H1 (cell line): ENCODE results near the gene OLFML2B. TPM values are rescaled to one million over a fixed set of nuclear protein-coding genes. Genes with fewer than 3 reads are reported as not detected.

Source experiments
- CTCF ChIA-PET: fragments of 300-600 bp; sonication (Branson Sonifier 250); formaldehyde crosslinking; loops from one replicate; lab custom pipeline; 2021; ENCODE audit not compliant: partially characterized antibody; lab: Charles Lee
- POLR2A ChIA-PET: fragments of 300-600 bp; sonication (Branson Sonifier 250); formaldehyde crosslinking; loops from one replicate; lab custom pipeline; 2021; ENCODE audit warnings: inconsistent platforms; ENCODE audit not compliant: partially characterized antibody; lab: Charles Lee
- DNase-seq, 2 experiments: peaks; one replicate each; pipeline versions ENCODE4 v3.0.0 to v3.0.0-alpha.2; 2010 to 2022; ENCODE audit warnings: low spot score in 2 of 2, low read depth in 1 of 2, mixed read lengths in 1 of 2
- FAIRE-seq: peaks from 2 replicates; lab custom pipeline; 2011; peaks lifted over from hg19 to GRCh38; lab: Jason Lieb, UNC
- H2AFZ ChIP-seq: 2 replicates; pipeline ENCODE4 v1.8.1; 2012; ENCODE audit warnings: low read length, inconsistent platforms
- H2AK5ac ChIP-seq: 2 replicates; pipeline ENCODE4 v1.6.1; 2013; ENCODE audit warnings: low read depth, low read length
- H2BK120ac ChIP-seq: replicated peaks from 2 replicates; pipeline ENCODE3; 2013; ENCODE audit warnings: low read depth, low read length, inconsistent platforms
- H2BK12ac ChIP-seq: 2 replicates; pipeline ENCODE4 v1.6.1; 2013; ENCODE audit warnings: low read depth, low read length
- H2BK15ac ChIP-seq: 2 replicates; pipeline ENCODE4 v1.6.1; 2013; ENCODE audit warnings: low read length
- H2BK20ac ChIP-seq: 2 replicates; pipeline ENCODE4 v1.6.1; 2013; ENCODE audit warnings: low read length
- H2BK5ac ChIP-seq: 2 replicates; pipeline ENCODE4 v1.6.1; 2013; ENCODE audit warnings: low read depth, low read length
- H3K14ac ChIP-seq: 2 replicates; pipeline ENCODE4 v1.6.1; 2013; ENCODE audit warnings: inconsistent platforms; ENCODE audit not compliant: insufficient read length
- H3K18ac ChIP-seq: 2 replicates; pipeline ENCODE4 v1.6.1; 2013; ENCODE audit warnings: low read length; ENCODE audit errors: extremely low read depth
- H3K23ac ChIP-seq: 2 replicates; pipeline ENCODE4 v1.6.1; 2013; ENCODE audit warnings: inconsistent platforms; ENCODE audit not compliant: insufficient read length
- H3K23me2 ChIP-seq: 2 replicates; pipeline ENCODE4 v1.6.1; 2013; ENCODE audit warnings: low read depth, low read length
- H3K27ac ChIP-seq: 2 replicates; pipeline ENCODE4 v1.6.1; 2011; ENCODE audit warnings: low read depth, low read length, inconsistent platforms
- H3K27me3 ChIP-seq, 4 experiments: replicated peaks in 1 of 4; 1 replicate in 1 of 4; 2 replicates in 3 of 4; pipeline versions ENCODE4 v1.6.1 to v1.8.1; 2011 to 2013; ENCODE audit warnings: low read length in 3 of 4, mild to moderate bottlenecking in 3 of 4, inconsistent platforms in 2 of 4, mixed read lengths in 2 of 4, moderate library complexity in 1 of 4; ENCODE audit not compliant: control insufficient read depth in 3 of 4, insufficient read depth in 3 of 4; ENCODE audit errors: extremely low read depth in 1 of 4
- H3K36me3 ChIP-seq, 4 experiments: 2 replicates each; pipeline versions ENCODE4 v1.6.1 to v1.8.1; 2011 to 2013; ENCODE audit warnings: mild to moderate bottlenecking in 4 of 4, low read length in 3 of 4, moderate library complexity in 2 of 4, control low read depth in 1 of 4, inconsistent platforms in 1 of 4; ENCODE audit not compliant: insufficient read depth in 4 of 4, control insufficient read depth in 2 of 4
- H3K4ac ChIP-seq: replicated peaks from 2 replicates; pipeline ENCODE3; 2013; ENCODE audit warnings: low read length, low read depth, mixed read lengths, inconsistent platforms; ENCODE audit not compliant: insufficient read length
- H3K4me1 ChIP-seq, 4 experiments: replicated peaks in 1 of 4; 1 replicate in 1 of 4; 2 replicates in 3 of 4; pipeline versions ENCODE4 v1.6.1 to v1.8.1; 2011 to 2013; ENCODE audit warnings: low read length in 3 of 4, inconsistent platforms in 2 of 4, mixed read lengths in 1 of 4; ENCODE audit not compliant: insufficient read depth in 4 of 4, control insufficient read depth in 3 of 4
- H3K4me2 ChIP-seq, 2 experiments: 2 replicates each; pipeline versions ENCODE4 v1.6.1 to v1.8.1; 2011 to 2013; ENCODE audit warnings: low read depth in 2 of 2, low read length in 2 of 2, control low read depth in 1 of 2, inconsistent platforms in 1 of 2, mild to moderate bottlenecking in 1 of 2; ENCODE audit not compliant: insufficient read depth in 1 of 2
- H3K4me3 ChIP-seq, 4 experiments: fragments of 200-600, 300-600 bp in 1 of 4; sonication (generic), shearing (Covaris generic), sonication (Bioruptor Twin) in 1 of 4; 2 replicates each; pipeline versions ENCODE4 v1.5.1 to v1.8.1; 2011 to 2016; ENCODE audit warnings: low read length in 4 of 4, low read depth in 3 of 4, control low read depth in 2 of 4, inconsistent platforms in 2 of 4, mild to moderate bottlenecking in 2 of 4, mixed read lengths in 1 of 4, moderate library complexity in 1 of 4; ENCODE audit not compliant: insufficient read depth in 2 of 4; ENCODE audit errors: extremely low read depth in 1 of 4
- H3K56ac ChIP-seq: replicated peaks from 2 replicates; pipeline ENCODE3; 2013; ENCODE audit warnings: low read depth, mild to moderate bottlenecking, mixed read lengths, low read length, inconsistent platforms; ENCODE audit not compliant: insufficient read length
- H3K79me1 ChIP-seq: 2 replicates; pipeline ENCODE4 v1.6.1; 2013; ENCODE audit warnings: low read depth, low read length, control low read depth
- H3K79me2 ChIP-seq, 2 experiments: 2 replicates each; pipeline versions ENCODE4 v1.6.1 to v1.8.1; 2012 to 2013; ENCODE audit warnings: low read length in 2 of 2, mild to moderate bottlenecking in 2 of 2, inconsistent platforms in 1 of 2; ENCODE audit not compliant: insufficient read depth in 2 of 2, control insufficient read depth in 1 of 2
- H3K9ac ChIP-seq, 4 experiments: replicated peaks in 1 of 4; 1 replicate in 1 of 4; 2 replicates in 3 of 4; pipeline versions ENCODE4 v1.6.1 to v1.8.1; 2011 to 2013; ENCODE audit warnings: low read depth in 3 of 4, low read length in 3 of 4, control low read depth in 2 of 4, mild to moderate bottlenecking in 2 of 4, moderate library complexity in 2 of 4, inconsistent platforms in 1 of 4; ENCODE audit errors: extremely low read depth in 1 of 4
- H3K9me3 ChIP-seq, 2 experiments: 2 replicates each; pipeline versions ENCODE4 v1.6.1 to v1.8.1; 2012 to 2013; ENCODE audit warnings: mild to moderate bottlenecking in 2 of 2, moderate library complexity in 2 of 2, control low read depth in 1 of 2, inconsistent platforms in 1 of 2, low read depth in 1 of 2, low read length in 1 of 2, mixed read lengths in 1 of 2; ENCODE audit not compliant: insufficient read depth in 2 of 2
- H4K20me1 ChIP-seq, 2 experiments: replicated peaks in 1 of 2; 2 replicates each; pipeline versions ENCODE3 to v1.8.1; 2011 to 2013; ENCODE audit warnings: inconsistent platforms in 2 of 2, low read length in 2 of 2, mild to moderate bottlenecking in 1 of 2; ENCODE audit not compliant: insufficient read depth in 2 of 2, control insufficient read depth in 1 of 2
- H4K5ac ChIP-seq: 2 replicates; pipeline ENCODE4 v1.6.1; 2013; ENCODE audit warnings: low read length, low read depth, mixed read lengths, inconsistent platforms; ENCODE audit not compliant: insufficient read length
- H4K8ac ChIP-seq: 2 replicates; pipeline ENCODE4 v1.8.0; 2013; ENCODE audit warnings: mild to moderate bottlenecking, moderate library complexity, low read length, inconsistent platforms; ENCODE audit not compliant: insufficient read depth; ENCODE audit errors: extremely low read depth
- H4K91ac ChIP-seq: replicated peaks from 2 replicates; pipeline ENCODE3; 2013; ENCODE audit warnings: low read length, mixed read lengths, inconsistent platforms; ENCODE audit not compliant: insufficient read length
- BRCA1 ChIP-seq: IDR thresholded peaks from 2 replicates; pipeline ENCODE4 v1.6.1; 2012; ENCODE audit warnings: low read depth, low read length, improper control_type of control experiment
- CTBP2 ChIP-seq: IDR thresholded peaks from 2 replicates; pipeline ENCODE4 v1.7.0; 2011; ENCODE audit warnings: borderline replicate concordance, mild to moderate bottlenecking, moderate library complexity, mixed read lengths, low read length; ENCODE audit not compliant: insufficient read depth, insufficient read length
- EGR1 ChIP-seq: IDR thresholded peaks from 2 replicates; pipeline ENCODE4 v1.6.1; 2011; ENCODE audit warnings: low read depth, low read length, borderline replicate concordance
- EP300 ChIP-seq, 2 experiments: IDR thresholded peaks; 1 replicate in 1 of 2; 2 replicates in 1 of 2; pipeline ENCODE4 v1.6.1; 2011 to 2012; ENCODE audit warnings: low read depth in 2 of 2, low read length in 2 of 2, mild to moderate bottlenecking in 2 of 2, borderline replicate concordance in 1 of 2, inconsistent platforms in 1 of 2, moderate library complexity in 1 of 2
- GTF2F1 ChIP-seq: IDR thresholded peaks from 2 replicates; pipeline ENCODE4 v1.6.1; 2012; ENCODE audit warnings: low read depth, low read length, improper control_type of control experiment, borderline replicate concordance
- HDAC2 ChIP-seq, 2 experiments: fragments of 300-600 bp in 1 of 2; sonication (generic) in 1 of 2; IDR thresholded peaks; 2 replicates each; pipeline ENCODE4 v1.6.1; 2011 to 2012; ENCODE audit warnings: low read depth in 2 of 2, low read length in 2 of 2, mild to moderate bottlenecking in 2 of 2, moderate library complexity in 2 of 2, borderline replicate concordance in 1 of 2, inconsistent platforms in 1 of 2
- KDM4A ChIP-seq: IDR thresholded peaks from one replicate; pipeline ENCODE4 v1.7.1; 2012; ENCODE audit warnings: low read depth, mild to moderate bottlenecking, moderate library complexity, low read length, inconsistent platforms; ENCODE audit not compliant: severe bottlenecking
- NANOG ChIP-seq: IDR thresholded peaks from 2 replicates; pipeline ENCODE4 v1.6.1; 2011; ENCODE audit warnings: low read length, low read depth, mild to moderate bottlenecking, inconsistent platforms; ENCODE audit not compliant: insufficient read depth, poor library complexity, severe bottlenecking
- RBBP5 ChIP-seq: IDR thresholded peaks from 2 replicates; pipeline ENCODE4 v1.7.1; 2012; ENCODE audit warnings: low read depth, mild to moderate bottlenecking, inconsistent platforms, low read length, moderate library complexity, borderline replicate concordance
- SIN3A ChIP-seq, 2 experiments: IDR thresholded peaks in 1 of 2; conservative IDR thresholded peaks in 1 of 2; 2 replicates each; pipeline ENCODE4 v1.6.1; 2011 to 2012; ENCODE audit warnings: low read length in 2 of 2, improper control_type of control experiment in 1 of 2, low read depth in 1 of 2, mild to moderate bottlenecking in 1 of 2
- SP2 ChIP-seq: IDR thresholded peaks from 2 replicates; pipeline ENCODE4 v1.6.1; 2012; ENCODE audit warnings: mild to moderate bottlenecking, low read length, inconsistent platforms
- SP4 ChIP-seq: IDR thresholded peaks from 2 replicates; pipeline ENCODE4 v1.6.1; 2012; ENCODE audit warnings: low read length, inconsistent platforms
- TAF1 ChIP-seq: IDR thresholded peaks from 2 replicates; pipeline ENCODE4 v1.6.1; 2011; ENCODE audit warnings: mild to moderate bottlenecking, low read depth, low read length
- WGBS, 2 experiments: shearing (Covaris generic) in 1 of 2; methylation state at CpG; one replicate each; pipeline versions ENCODE4 v1.1.6 to v1.1.7; 2013 to 2015; ENCODE audit warnings: low lambda C conversion rate in 2 of 2, mixed read lengths in 2 of 2, inconsistent platforms in 1 of 2, low coverage in 1 of 2, missing lambda C conversion rate in 1 of 2; ENCODE audit not compliant: insufficient replicate concordance in 2 of 2, insufficient coverage in 1 of 2, insufficient read length in 1 of 2; ENCODE audit errors: extremely low coverage in 1 of 2, missing lambda C conversion rate in 1 of 2; 5-methylcytosine and 5-hydroxymethylcytosine counted together
- polyA plus RNA-seq, 7 experiments: library from polyadenylated mRNA; depleted of rRNA in 3 of 7; stranded (reverse) in 5 of 7; unstranded in 2 of 7; fragments of >200 nt in 5 of 7; fragments of 200-250 nt in 2 of 7; gene quantifications; 1 replicate in 5 of 7; 2 replicates in 1 of 7; 4 replicates in 1 of 7; pipeline versions ENCODE4 v1.2.1 to v1.2.3, GENCODE V29; 2011 to 2013; ENCODE audit warnings: missing spikeins in 2 of 7, mixed read lengths in 2 of 7
- total RNA-seq: library from RNA; stranded (reverse); fragmentation: NEBNext Ultra II Directional; extraction: Animal tissue kit (Norgen Biotek cat#: 25700); gene quantifications from 2 replicates; pipeline ENCODE4 v1.2.1, GENCODE V29; 2021

OLFML2B gene
- total and polyA plus RNA-seq, 2 of the 8 experiments (the other 6 are each of a cell fraction or from before 2014, with no cell fraction given): 6.5 to 10.4 TPM

- POLR2A ChIA-PET: interaction anchor here (0.5 kb wide), 1 partner anchor 33 kb away, joined by 3 read pairs; no protein-coding TSS in a partner anchor
- no peaks in the 10 kb centered on the region for H3K79me2 ChIP-seq
- H3K79me1 ChIP-seq: no peaks in the 10 kb centered on the region
- no peak for DNase-seq
- no peak overlapping the region for H4K5ac ChIP-seq
- WGBS, 2 experiments: 89% methylated on average over 9 of the region's 9 CpGs; no CpG with 5 or more reads in 1 of the 2 experiments
- no peak overlapping the region for H2BK20ac ChIP-seq
- no peaks in the 10 kb centered on the region; a peak in 2 of 8 replicates for H3K36me3 ChIP-seq
- H2AFZ ChIP-seq: no peak overlapping the region
- CTCF ChIA-PET: interaction anchor here (0.7 to 1.5 kb wide), 2 partner anchors 43 to 51 kb away, joined by 3 to 4 read pairs; no protein-coding TSS in a partner anchor
- no peak overlapping the region for H4K8ac ChIP-seq
- no peak overlapping the region for H4K91ac ChIP-seq
- H2BK5ac ChIP-seq: no peak overlapping the region
- no peaks in the 10 kb centered on the region for H4K20me1 ChIP-seq
- no peaks in the 10 kb centered on the region for H3K27me3 ChIP-seq
- no peak overlapping the region for H3K56ac ChIP-seq
- H3K4me1 ChIP-seq: no peaks in the 10 kb centered on the region
- no peak overlapping the region for H3K4me3 ChIP-seq
- H3K9me3 ChIP-seq: no peaks in the 10 kb centered on the region
- no peak for FAIRE-seq
- H3K4ac ChIP-seq: no peak overlapping the region
- no peak overlapping the region for H2BK15ac ChIP-seq
- H3K27ac ChIP-seq: no peak overlapping the region
- H2AK5ac ChIP-seq: no peak overlapping the region
- H3K23ac ChIP-seq: no peak overlapping the region
- no peaks in the 10 kb centered on the region for H3K23me2 ChIP-seq
- H3K9ac ChIP-seq: no peak overlapping the region
- H3K18ac ChIP-seq: no peak overlapping the region
- no peak overlapping the region for H3K4me2 ChIP-seq
- H2BK12ac ChIP-seq: no peak overlapping the region
- no peak overlapping the region for H2BK120ac ChIP-seq
- no peak overlapping the region for H3K14ac ChIP-seq
- TF ChIP-seq SP2 (no peak), EGR1 (no peak), CTBP2 (no peak), SIN3A (conservative IDR thresholded peaks at IDR 0.05 in 1 of 2, IDR thresholded peaks at IDR 0.05 in 1 of 2; ENCODE audit: low read depth in 1 of 2, low read length in 2 of 2) (no peak), HDAC2 (IDR thresholded peaks at IDR 0.05; ENCODE audit: borderline replicate concordance in 1 of 2, low read depth in 2 of 2, low read length in 2 of 2) (no peak), KDM4A (no peak), EP300 (IDR thresholded peaks at IDR 0.05; ENCODE audit: borderline replicate concordance in 1 of 2, low read depth in 2 of 2, low read length in 2 of 2) (no peak), GTF2F1 (no peak), SP4 (no peak), RBBP5 (no peak), BRCA1 (no peak), TAF1 (no peak), NANOG (no peak)
These were observed 29.4 kb downstream of the OLFML2B start for GRCh38 chr1:161994175-161994668.
